Caki2 (cell line): ENCODE measurements around the gene C4orf17. TPM values are rescaled to one million over a fixed set of nuclear protein-coding genes. Genes with fewer than 3 reads are reported as not detected.
"Not testable (repeated sequence)": the region's sequence is repeated elsewhere in the genome, so short reads cannot be mapped to it uniquely, and the experiment has no call there.

ENCODE experiments used
- DNase-seq: peaks from one replicate; pipeline ENCODE4 v3.0.0-alpha.2; 2015; ENCODE audit warnings: low read depth
- in situ Hi-C: cut with HindIII; loops from 2 replicates; pipeline ENCODE4 v1.10.0; 2016; ENCODE audit warnings: low sequenced_read_pairs, low pct_unique_long_range_greater_than_20kb, mixed read lengths
- total RNA-seq: library from RNA; depleted of rRNA; stranded (reverse); fragments of >200 nt; shearing (Covaris generic); gene quantifications from 2 replicates; pipeline ENCODE4 v1.2.3, GENCODE V29; 2014; ENCODE audit warnings: low replicate concordance

Gene C4orf17
- total RNA-seq, 1 experiment from 2014 or later, result not detected

DNA sequence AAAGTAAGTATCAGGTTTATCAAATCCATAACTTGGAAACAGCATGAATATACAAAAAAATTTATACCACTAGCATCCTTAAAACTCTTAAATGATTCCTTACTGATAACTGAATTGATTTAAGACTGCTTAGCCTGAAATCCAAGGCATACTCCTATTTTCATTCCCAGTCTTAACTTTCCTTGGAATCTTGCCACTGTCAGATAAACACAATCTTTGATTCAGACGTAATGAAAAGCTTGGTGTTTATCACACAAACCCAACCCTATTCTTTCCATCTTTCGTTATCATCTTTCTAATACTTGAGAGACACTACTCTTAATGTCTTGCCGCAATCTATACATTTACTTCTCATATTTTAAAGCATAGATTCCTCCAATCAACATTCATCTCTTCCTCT lies 19.1 kb downstream of the C4orf17 start:
- in situ Hi-C loops, result no loop called here
- no peak for DNase-seq

- in situ Hi-C loops, DNase-seq: not testable (repeated sequence)
Observed at GRCh38 chr4:99534699-99535098, 23.9 kb downstream of the C4orf17 start.

GRCh38 chr4:99536271-99536670 lies 25.4 kb downstream of the C4orf17 start:
- DNase-seq, result no peak
- in situ Hi-C loops, result no loop called here

DNA sequence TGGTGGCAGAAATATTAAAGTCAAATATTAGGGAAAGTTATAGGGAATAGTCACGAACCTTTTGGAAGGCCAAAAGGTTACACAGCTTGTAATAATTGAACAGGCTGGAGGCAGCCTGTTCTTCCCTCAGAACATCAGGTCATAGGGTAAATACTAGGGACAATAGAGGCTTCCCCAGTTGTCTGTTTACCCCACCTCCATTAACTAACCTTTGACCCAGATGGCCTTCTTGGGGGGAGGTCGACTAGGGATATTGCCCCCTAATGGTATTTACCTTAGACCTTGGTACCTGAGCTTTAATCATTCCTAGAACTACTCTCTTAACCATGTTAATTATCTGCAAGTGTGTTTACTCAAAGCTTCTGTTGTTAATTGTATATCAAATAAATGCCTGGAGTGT lies 26.0 kb downstream of the C4orf17 start:
- in situ Hi-C loops, result no loop called here
- DNase-seq, result no peak

- DNase-seq, result no peak
- in situ Hi-C loops, result no loop called here
Observed at GRCh38 chr4:99537674-99538073, 26.9 kb downstream of the C4orf17 start.

DNA sequence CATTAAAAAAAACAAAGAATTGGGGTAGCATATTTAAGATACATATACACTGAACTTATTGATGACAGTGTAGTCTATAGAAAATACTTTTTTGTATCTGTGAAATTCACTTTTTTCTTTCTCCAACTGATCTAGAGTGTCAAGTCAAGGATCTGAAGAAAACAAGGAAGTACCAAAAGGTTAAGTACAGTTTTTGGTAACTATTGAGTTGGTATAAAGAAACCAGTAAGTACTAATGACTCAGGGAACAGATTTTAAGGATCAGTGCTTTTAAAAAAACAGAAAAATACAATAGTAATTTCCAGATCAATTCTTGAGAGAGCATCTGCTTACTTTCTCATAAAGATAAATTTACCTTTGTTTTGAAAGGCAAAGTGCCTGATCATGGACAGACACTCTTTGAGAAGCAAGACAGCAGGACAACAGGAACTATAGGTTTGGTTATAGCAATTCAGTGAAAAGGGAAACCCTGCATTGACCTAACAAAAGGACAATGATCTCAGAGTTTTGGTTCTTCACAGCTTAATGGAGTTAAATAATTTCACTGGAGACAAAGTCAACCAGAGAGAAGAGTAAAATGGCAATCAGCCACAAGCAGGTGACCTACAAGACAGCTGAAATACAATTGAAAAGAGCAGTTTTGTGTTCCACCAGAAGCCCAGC lies 29.6 kb downstream of the C4orf17 start:
- DNase-seq, result peak; percentile 59
- in situ Hi-C loops, result no loop called here

GRCh38 chr4:99552872-99553271 lies 42.1 kb downstream of the C4orf17 start:
- in situ Hi-C loops, result no loop called here
- no peak for DNase-seq

DNA sequence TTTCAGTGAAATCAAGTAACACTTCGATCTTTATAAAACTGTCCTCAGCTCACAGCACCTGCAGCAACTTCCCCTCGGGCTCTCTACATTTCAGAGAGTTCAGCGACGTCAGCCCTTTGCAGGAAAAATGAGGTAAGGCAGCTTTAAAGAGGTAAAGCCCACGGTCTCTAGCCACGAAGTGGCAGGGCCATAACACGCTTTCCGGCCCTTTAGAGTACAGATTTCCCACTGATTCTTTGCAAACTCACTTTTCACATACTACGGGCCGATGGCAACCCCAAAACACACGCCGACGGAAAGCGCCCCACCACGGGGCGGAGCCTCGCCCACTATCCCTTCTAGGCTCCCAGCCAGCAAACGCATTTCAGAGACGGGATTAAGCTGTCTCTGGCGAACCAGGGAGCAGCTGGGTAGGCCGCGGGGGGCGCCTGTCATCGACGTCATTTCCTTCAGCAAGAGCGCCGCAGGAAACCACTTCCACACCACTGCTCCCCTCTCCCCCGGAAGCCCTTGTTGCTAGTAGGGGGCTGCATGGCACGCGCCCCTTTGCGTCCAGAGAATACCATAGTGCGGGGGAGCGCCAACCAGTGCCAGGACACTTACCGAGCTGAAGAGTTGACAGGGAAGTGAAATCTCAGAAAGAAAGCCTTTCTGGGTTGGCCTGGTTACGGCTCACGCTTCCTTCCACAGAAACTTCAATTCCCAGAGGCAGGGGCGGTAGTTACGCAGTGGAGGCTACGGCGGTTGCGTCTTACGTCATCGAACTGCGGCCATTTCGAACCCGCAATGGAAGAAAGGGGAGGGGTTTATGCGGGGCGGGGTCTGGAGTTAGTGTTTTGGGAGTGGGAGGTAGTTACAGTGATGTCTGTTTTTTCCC lies 52.7 kb downstream of the C4orf17 start, which contains the start of gene TRMT10A:
Gene TRMT10A, minus strand, starts transcription at position 730 of the 877 bp plus-strand sequence. CDS start 4,701 bp downstream, outside the sequence.
- in situ Hi-C loops, result no loop called here
- DNase-seq, result peak; percentile 97

DNA sequence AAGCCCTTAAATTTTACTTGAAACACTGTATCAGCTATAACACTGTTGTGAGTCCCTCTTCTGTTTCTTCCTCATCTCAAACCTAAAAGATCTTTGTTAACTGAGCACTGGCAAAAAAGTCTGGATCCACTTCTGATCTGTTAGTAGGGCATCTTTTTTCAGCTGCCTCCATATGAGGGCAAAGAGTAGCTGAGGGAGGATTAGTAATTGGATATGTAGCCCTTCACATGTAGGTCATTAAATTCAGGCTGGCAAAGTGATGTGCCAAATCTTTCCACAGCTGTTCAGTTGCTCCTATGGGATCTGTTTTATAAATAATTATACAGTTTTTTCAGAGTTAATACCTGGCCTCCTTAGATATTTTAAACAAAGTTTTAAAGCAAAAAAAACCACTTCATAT lies 54.1 kb downstream of the C4orf17 start:
- in situ Hi-C loops, result no loop called here
- no peak for DNase-seq

DNA sequence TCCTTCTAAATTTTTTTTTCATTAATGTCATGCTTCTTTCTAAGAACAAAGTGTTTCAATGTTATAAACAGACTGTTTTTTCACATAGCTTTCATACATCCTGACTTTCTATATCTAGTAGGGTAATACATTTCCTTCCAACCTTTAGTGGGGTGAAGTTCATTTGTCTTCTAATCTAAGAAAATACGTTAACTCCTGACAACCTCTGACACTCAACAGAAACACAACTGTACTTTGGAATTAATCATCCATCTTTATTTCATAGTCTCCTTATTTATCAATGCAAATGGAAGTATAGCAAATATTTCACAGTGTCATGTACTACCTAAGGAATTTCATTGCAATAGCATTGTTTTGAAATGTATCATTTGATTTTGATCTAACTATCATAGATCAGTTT lies 61.1 kb downstream of the C4orf17 start:
- in situ Hi-C loops, result no loop called here
- DNase-seq, result no peak

DNA sequence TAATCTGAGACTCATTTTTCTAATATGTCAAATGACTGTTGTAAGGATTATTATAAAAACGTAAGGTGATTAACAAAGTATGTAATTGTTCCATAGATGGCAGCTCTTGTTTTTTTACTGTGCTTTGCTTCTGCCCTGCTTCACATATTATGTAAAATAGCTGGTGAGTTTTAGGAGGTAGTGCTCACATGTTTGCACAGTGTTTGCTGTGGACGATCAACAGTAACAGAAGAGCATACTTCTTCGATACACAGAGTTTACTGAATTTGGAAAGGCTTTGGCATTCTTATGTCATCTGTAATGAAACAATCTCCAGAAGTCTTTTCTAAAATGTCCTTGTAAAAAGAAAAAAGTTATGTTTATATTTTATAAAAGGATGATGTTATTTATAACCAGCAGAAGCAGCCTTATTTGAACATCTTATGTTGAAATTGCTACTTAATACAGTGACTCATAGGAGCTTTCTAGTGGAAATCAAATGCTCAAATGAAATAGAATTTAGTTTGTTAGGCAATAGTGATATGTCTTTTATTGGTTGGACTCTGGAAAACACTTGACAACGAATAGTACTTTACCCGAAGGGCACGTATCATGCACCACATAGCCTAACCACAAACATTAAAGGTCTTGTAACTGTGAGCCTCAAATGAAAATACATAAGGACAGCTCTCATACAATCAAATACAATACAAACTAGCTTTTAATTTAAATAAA lies 61.9 kb downstream of the C4orf17 start:
- in situ Hi-C loops, result no loop called here
- no peak for DNase-seq

DNA sequence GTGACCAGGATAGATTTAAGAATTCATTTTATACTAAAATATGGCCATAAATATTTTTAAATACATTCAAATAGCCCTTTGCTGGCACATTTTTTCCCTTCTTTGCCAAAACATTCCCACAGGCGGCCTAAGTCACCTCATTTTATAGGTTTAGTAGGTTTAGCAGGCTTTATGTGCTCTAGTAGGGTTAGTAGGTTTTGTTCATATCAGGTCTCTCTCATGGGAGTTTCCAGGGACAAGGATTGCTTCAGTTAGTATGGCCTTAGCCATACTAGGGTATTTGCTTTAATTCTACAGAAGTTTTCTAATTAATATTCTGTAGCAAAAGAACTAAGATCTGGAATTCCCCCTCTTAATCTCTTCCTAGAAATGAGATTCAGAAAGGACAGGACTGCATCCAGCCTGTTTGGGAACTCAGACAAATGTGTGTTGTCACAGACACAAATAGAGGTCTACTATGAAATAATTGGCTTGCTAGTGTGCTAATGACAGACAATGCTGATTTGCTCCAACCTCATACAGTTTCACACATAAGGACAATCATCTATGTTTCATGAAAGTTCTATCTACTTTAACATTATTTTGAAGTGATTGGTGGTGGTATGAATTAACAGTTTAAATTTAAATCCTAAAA lies 63.0 kb downstream of the C4orf17 start:
- in situ Hi-C loops, result no loop called here
- no peak for DNase-seq

GRCh38 chr4:99574530-99575324 lies 63.9 kb downstream of the C4orf17 start, which contains the start of gene MTTP:
TSS of gene MTTP (plus strand) at chr4:99574824. CDS start at chr4:99574910, 86 bp downstream.
- in situ Hi-C loops, result no loop called here
- DNase-seq, result no peak

GRCh38 chr4:99578714-99579113 lies 67.9 kb downstream of the C4orf17 start:
- no peak for DNase-seq
- in situ Hi-C loops, result no loop called here

DNA sequence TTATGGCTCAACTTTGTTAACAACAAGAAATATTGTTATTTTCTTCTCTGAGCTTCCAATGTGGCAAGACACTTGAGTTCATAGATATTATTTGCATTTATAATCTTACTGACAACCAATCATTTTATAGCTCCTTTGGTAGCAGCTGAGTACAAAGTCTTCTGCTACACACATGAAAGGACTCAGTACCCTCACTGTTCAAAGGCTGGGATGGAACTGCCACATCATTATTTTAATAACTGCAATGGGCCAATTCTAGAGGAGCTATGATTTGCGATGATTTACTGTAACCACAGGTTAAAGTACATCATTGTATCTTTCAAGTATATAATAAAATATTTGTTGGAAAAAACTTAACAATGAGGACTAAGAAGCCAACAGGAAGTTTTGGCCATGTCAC lies 74.7 kb downstream of the C4orf17 start:
- in situ Hi-C loops, result no loop called here
- DNase-seq, result no peak

GRCh38 chr4:99586322-99586721 lies 75.5 kb downstream of the C4orf17 start:
- in situ Hi-C loops, result no loop called here
- no peak for DNase-seq

DNA sequence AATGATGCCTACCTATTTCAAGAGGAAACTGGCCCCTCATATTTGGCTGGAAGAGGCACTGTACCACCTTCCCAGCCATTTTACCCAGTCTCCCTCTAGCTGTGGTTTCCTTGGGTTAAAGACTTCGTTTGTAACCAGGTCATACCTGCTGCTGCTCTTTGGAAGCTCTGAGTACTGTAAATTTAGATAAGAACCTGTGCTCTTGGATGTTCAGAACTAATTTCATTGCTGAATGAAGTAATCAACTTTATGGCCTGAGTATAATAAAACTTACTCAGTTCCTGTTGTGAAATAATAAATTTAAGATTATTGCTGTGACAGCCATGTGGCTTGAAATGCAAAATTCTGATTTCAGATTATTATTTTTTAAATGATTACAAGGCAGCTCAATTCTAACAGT lies 76.0 kb downstream of the C4orf17 start:
- no peak for DNase-seq
- in situ Hi-C loops, result no loop called here

- DNase-seq, result no peak
- in situ Hi-C loops, result no loop called here
Observed at GRCh38 chr4:99587309-99587708, 76.5 kb downstream of the C4orf17 start.
